Skeletal muscle satellite cell (primary cell): ENCODE data around the gene TSC2.

Experiments used
- H3K27me3 ChIP-seq: 2 replicates; pipeline ENCODE4 v1.7.0; 2013; ENCODE audit warnings: low read length; ENCODE audit not compliant: control insufficient read depth, insufficient read depth
- H3K36me3 ChIP-seq: 2 replicates; pipeline ENCODE4 v1.7.0; 2013; ENCODE audit warnings: mild to moderate bottlenecking, control low read depth, low read length; ENCODE audit not compliant: insufficient read depth
- H3K4me1 ChIP-seq: 2 replicates; pipeline ENCODE4 v1.7.0; 2013; ENCODE audit warnings: low read length; ENCODE audit not compliant: control insufficient read depth, insufficient read depth
- H3K4me2 ChIP-seq: 2 replicates; pipeline ENCODE4 v1.7.0; 2013; ENCODE audit warnings: mild to moderate bottlenecking, low read length
- H3K4me3 ChIP-seq: 2 replicates; pipeline ENCODE4 v1.7.0; 2013; ENCODE audit warnings: low read length
- H3K9ac ChIP-seq: 2 replicates; pipeline ENCODE4 v1.7.0; 2013; ENCODE audit warnings: mild to moderate bottlenecking, low read depth, low read length, moderate library complexity
- H3K9me3 ChIP-seq: replicated peaks from 2 replicates; pipeline ENCODE4 v1.7.0; 2013; ENCODE audit warnings: mild to moderate bottlenecking, control low read depth, low read length

The TSC2 gene

DNA sequence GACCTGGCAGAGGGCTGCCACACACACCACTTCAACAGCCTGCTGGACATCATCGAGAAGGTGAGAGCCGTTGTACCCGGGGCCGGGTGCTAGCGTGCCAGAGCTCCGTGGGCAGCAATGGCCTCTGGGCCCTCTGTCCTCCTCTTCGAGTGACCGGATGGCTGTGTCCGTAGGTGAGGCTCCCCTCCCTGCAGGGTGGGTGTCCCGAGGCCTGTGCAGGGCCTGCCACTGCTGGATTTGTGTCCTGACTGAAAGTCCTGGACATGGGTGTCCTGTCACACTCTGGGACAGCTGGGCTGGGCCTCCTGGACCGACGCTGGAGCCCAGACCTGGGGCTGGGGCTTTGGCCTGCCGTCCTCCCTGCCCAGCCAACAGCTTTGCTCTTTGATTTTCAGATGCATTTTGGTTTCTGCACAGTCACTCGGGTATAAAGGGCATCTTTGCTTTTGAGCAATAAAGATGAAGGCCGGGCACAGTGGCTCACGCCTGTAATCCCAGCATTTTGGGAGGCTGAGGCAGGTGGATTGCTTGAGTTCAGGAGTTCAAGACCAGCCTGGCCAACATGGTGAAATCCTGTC is 16.7 kb downstream of the TSC2 start:
- no peaks in the 10 kb centered on the region for H3K27me3 ChIP-seq
- no peak overlapping the region for H3K4me2 ChIP-seq
- H3K9ac ChIP-seq, result no peak overlapping the region
- H3K4me1 ChIP-seq, result no peaks in the 10 kb centered on the region
- no peaks in the 10 kb centered on the region for H3K9me3 ChIP-seq
- peaks cover 61% of the 10 kb centered on the region for H3K36me3 ChIP-seq
- no peak overlapping the region for H3K4me3 ChIP-seq

DNA sequence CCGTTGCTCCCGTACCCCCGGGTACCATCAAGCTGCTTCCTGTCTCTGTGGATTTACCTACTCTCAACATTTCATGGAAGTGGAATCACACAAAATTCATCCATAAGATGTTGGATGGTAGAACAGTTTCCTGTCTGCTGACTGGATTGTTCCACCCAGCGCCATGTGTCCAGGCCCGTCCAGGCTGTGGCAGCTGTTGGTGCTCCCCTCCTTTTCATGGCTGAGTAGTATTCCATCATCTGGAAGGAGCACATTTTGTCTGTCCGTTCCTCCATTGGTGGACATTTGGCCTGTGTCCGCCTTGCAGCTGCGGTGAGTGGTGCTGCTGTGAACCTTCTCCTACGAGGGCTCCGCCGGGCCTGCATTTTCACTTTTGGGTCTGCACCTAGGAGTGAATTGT is 18.4 kb downstream of the TSC2 start:
- Histone ChIP-seq H3K36me3 (peaks cover 57% of the 10 kb centered on the region), H3K9ac (no peak overlapping the region), H3K27me3 (no peaks in the 10 kb centered on the region), H3K9me3 (no peaks in the 10 kb centered on the region), H3K4me1 (no peaks in the 10 kb centered on the region), H3K4me2 (no peak overlapping the region), H3K4me3 (no peak overlapping the region)

DNA sequence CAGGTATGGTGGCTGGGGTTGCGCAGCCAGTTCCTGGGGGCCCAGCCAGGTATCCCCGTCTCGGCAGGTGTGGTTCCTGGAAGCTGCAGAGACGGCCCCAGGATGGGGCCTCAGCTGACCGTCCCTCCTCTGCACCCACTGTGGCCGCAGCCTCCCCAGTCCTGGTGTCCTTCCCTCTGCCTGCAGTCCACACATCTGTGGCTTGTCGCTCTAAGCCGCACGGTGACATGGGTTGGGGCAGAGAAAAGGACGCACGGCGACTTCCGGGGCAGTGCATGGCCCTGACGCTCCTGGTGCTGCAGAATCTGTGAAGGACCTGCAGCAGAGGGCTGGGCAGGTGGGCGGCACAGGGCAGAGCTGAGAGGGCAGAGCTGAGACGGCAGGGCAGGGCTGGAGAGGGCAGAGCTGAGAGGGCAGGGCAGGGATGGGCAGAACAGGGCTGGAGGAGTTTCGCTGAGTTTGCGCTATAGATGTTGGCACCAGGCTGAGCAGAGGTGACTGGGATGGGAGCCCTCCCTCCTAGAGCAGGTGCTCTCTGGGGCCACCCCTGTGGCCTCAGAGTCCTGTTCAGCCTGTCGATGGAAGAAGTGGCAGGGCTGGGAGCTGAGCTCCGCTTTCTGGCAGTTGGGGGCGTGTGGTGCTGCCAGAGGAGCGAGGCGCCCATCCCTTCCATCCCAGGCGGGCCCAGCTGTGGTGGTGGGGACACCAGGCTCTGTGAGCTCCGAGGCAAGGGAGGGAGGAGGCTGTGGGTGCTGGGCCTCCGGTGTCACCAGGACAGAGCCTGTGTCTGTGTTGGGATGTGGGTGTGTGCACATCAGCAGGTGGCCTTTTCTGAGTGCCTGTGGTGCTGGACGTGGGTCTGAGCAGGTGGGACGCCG is 23.0 kb downstream of the TSC2 start:
- no peaks in the 10 kb centered on the region for H3K4me1 ChIP-seq
- H3K4me2 ChIP-seq, result no peak overlapping the region
- H3K9ac ChIP-seq, result no peak overlapping the region
- no peak overlapping the region for H3K4me3 ChIP-seq
- peaks cover 61% of the 10 kb centered on the region for H3K36me3 ChIP-seq
- no peaks in the 10 kb centered on the region for H3K9me3 ChIP-seq
- no peaks in the 10 kb centered on the region for H3K27me3 ChIP-seq

DNA sequence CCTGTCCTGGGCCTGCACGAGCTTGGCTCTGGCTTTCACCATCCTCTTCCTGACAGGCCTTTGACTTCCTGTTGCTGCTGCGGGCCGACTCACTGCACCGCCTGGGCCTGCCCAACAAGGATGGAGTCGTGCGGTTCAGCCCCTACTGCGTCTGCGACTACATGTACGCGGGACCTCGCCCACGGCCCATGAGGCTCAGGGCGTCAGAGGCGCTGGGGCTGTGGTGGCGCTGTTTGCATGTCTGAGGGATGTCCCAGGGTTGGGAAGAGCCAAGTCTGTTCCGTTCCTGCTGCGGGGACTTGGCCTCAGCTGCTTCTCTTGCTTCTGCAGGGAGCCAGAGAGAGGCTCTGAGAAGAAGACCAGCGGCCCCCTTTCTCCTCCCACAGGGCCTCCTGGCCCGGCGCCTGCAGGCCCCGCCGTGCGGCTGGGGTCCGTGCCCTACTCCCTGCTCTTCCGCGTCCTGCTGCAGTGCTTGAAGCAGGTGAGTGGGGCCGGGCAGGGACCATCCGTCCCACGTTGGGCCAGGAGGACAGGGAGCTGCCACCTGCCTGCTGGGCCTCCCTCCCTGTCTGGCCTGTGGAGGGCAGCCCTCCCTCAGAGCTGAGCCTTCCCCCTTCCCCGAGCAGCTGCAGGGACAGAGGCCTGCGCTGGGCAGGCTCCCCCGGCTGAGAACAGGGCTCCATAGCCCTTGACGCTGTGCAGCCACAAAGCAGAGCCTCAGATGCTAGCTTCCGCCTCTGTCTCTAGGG is 23.8 kb downstream of the TSC2 start:
- Histone ChIP-seq H3K4me3 (no peak overlapping the region), H3K4me1 (no peaks in the 10 kb centered on the region), H3K27me3 (no peaks in the 10 kb centered on the region), H3K9ac (no peak overlapping the region), H3K9me3 (no peaks in the 10 kb centered on the region), H3K4me2 (no peak overlapping the region), H3K36me3 (peaks cover 59% of the 10 kb centered on the region)

DNA sequence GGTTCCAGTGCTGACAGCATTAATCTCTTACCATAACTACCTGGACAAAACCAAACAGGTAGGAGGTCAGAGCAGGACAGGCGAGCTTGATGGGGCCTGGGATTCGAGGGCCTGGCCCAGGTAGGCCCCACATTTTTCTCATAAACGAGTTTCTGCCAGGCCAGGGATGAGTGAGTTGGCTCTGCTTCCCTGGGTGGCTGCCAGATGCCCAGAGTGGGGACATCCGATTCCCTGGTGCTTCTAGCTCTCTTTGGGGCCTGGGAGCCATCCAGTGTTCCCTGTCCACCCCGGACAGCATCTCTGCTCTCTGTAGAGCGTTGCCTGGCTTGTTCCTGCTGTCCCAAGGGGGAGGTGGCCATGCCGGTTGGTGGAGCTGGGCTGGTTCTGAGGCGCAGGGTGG is 25.1 kb downstream of the TSC2 start:
- Histone ChIP-seq H3K4me2 (no peak overlapping the region), H3K36me3 (peaks cover 60% of the 10 kb centered on the region), H3K9ac (no peak overlapping the region), H3K4me1 (no peaks in the 10 kb centered on the region), H3K27me3 (no peaks in the 10 kb centered on the region), H3K9me3 (no peaks in the 10 kb centered on the region), H3K4me3 (no peak overlapping the region)

DNA sequence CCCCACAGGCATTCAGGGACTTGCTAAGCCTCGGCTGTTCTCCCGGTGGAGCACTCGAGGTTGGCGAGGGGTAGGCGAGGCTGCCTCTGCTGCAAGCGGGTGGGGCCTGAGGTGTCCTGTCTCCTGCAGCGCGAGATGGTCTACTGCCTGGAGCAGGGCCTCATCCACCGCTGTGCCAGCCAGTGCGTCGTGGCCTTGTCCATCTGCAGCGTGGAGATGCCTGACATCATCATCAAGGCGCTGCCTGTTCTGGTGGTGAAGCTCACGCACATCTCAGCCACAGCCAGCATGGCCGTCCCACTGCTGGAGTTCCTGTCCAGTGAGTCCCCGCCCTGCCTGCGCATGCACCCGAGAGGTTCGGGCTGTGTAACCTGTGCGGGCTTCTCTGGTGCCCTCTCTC is 26.3 kb downstream of the TSC2 start:
- Histone ChIP-seq H3K36me3 (peaks cover 58% of the 10 kb centered on the region), H3K4me1 (no peaks in the 10 kb centered on the region), H3K9ac (no peak overlapping the region), H3K4me3 (no peak overlapping the region), H3K27me3 (no peaks in the 10 kb centered on the region), H3K9me3 (no peaks in the 10 kb centered on the region), H3K4me2 (no peak overlapping the region)

DNA sequence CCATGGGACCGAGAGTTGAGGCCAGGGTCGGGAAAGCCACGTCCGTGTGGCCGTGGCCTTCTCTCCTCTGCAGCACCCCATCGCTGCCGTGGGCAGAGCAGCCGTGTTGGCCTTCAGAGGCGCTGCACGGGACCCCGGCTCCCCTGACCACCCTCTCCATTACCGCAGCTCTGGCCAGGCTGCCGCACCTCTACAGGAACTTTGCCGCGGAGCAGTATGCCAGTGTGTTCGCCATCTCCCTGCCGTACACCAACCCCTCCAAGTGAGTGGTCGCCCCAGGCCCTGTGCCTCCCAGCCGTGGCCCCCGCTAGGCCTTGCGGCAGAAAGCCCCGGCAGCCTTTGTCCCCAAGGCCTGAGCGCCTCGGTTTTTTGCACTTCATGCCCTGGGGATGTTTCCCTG is 27.8 kb downstream of the TSC2 start:
- Histone ChIP-seq H3K4me3 (no peak overlapping the region), H3K4me2 (no peak overlapping the region), H3K9me3 (no peaks in the 10 kb centered on the region), H3K4me1 (no peaks in the 10 kb centered on the region), H3K27me3 (no peaks in the 10 kb centered on the region), H3K36me3 (peaks cover 60% of the 10 kb centered on the region), H3K9ac (no peak overlapping the region)

DNA sequence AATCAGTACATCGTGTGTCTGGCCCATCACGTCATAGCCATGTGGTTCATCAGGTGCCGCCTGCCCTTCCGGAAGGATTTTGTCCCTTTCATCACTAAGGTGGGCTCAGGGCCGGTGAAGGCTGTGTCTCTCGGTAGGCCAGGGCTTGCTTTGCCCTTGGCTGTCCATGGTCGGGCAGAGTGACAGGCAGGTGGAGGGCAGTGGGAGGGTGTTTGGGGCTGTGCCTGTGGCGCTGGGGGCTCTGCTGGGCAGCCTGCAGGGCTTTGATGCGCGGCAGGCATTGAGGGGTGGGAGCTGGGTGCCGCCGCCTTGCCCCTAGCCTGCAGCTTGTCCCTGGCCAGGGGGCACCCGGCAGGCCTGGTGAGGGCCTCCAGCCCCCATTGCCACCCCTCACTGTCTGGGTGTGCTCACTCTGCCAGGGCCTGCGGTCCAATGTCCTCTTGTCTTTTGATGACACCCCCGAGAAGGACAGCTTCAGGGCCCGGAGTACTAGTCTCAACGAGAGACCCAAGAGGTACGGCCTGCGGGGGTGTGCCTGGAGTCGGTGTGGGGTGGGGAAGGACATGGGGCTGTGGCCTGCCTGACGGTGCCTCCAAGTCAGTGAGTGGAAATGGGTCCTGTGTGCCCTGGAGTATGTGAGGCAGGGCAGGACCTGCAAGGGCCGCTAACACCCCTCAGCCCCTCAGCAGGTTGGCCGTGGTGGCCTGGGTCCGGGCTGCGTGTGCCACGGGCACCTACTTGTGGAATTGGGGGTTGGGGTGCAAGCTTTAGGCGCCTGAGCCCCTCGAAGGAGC is 28.5 kb downstream of the TSC2 start:
- Histone ChIP-seq H3K4me2 (no peak overlapping the region), H3K4me3 (no peak overlapping the region), H3K36me3 (peaks cover 62% of the 10 kb centered on the region), H3K9me3 (no peaks in the 10 kb centered on the region), H3K4me1 (no peaks in the 10 kb centered on the region), H3K9ac (no peak overlapping the region), H3K27me3 (no peaks in the 10 kb centered on the region)

DNA sequence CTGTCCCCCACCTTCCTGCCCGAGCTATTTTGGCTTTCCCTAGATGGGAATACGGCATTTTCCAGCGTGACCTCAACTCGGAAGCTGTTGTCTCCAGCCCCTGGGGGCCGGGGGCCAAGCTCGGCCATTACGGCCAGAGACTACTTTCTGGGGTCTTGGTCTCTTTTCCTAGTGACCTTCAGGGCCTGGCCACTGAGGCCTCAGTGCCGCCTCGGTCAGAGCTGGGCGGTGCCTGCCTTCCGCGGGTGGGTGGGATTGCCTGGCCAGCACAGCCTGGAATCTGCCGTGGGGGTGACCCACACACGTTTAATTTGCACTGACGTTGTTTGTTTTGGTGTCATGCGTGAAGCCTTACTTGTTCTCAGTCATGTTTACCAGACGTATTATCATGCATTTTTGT is 29.2 kb downstream of the TSC2 start:
- Histone ChIP-seq H3K27me3 (no peaks in the 10 kb centered on the region), H3K36me3 (peaks cover 61% of the 10 kb centered on the region)

DNA sequence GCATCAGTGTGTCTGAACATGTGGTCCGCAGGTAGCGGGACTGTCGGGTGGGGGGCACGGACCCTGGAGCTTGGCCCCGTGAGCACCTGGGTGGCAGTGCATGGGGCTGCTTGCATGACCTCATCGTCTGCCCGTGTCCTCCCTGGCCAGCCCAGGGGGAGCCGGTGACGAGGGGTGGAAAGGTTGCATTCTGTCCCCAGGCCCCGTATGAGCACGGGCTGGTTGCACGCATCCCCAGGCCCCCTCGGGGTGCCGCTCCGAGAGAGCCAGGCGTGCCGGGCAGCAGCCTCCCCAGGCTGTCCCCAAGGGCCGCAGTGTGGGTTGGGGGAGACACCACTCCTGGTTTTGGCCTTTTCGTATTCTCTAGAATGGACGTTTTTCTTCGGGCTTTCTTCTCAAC is 29.9 kb downstream of the TSC2 start:
- no peaks in the 10 kb centered on the region for H3K9me3 ChIP-seq
- H3K4me3 ChIP-seq, result no peak overlapping the region
- H3K4me2 ChIP-seq, result no peak overlapping the region
- no peak overlapping the region for H3K9ac ChIP-seq
- peaks cover 62% of the 10 kb centered on the region for H3K36me3 ChIP-seq
- no peaks in the 10 kb centered on the region for H3K4me1 ChIP-seq
- H3K27me3 ChIP-seq, result no peaks in the 10 kb centered on the region

More for the DNA sequence above, 29.2 kb downstream of the TSC2 start:
- Histone ChIP-seq H3K4me1 (no peaks in the 10 kb centered on the region), H3K4me3 (no peak overlapping the region), H3K9me3 (no peaks in the 10 kb centered on the region), H3K9ac (no peak overlapping the region), H3K4me2 (no peak overlapping the region)

DNA sequence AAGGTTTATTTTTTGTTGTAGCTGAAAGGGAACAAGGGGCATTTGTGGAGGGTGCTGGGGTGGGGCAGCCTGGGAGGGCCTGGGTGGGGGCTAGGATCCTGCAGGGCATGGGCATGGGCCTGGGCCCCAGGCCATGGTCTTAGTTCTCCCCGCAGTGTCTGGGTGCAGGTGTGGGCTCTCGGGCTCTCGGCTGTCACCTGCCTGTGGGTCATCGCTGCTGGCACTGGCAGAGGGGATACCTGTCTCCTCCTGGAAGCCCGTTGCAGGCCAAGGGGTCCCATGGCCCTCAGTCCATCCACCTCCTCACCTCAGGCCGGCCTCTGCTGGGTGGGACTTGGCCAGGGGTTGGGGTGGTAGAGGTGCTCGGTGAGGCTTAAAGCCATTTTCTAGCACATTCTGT is 30.3 kb downstream of the TSC2 start:
- Histone ChIP-seq H3K4me3 (no peak overlapping the region), H3K4me2 (no peak overlapping the region), H3K27me3 (no peaks in the 10 kb centered on the region), H3K9ac (no peak overlapping the region), H3K36me3 (peaks cover 62% of the 10 kb centered on the region), H3K4me1 (no peaks in the 10 kb centered on the region), H3K9me3 (no peaks in the 10 kb centered on the region)
